Psoas muscle (tissue), 8 donors: ENCODE data around the gene ATXN2. TPM values are rescaled to one million over a fixed set of nuclear protein-coding genes. Genes with fewer than 3 reads are reported as not detected.
A peak's percentile ranks its signal among the peaks of the same experiment; 100 is the strongest.

Experiments used
- ATAC-seq, 4 donors: fragments of 200-7000 bp; cut with Tn5 transposase; one replicate each; pipeline ENCODE4 v1.9.1; 2020; ENCODE audit warnings: moderate library complexity in 3 of 4, mild to moderate bottlenecking in 2 of 4
- DNase-seq, 2 donors: peaks; one replicate each; pipeline ENCODE4 v3.0.0-alpha.2; 2020
- H3K27ac ChIP-seq: fragments of 200-600 bp; one replicate; pipeline ENCODE4 v1.8.0; 2022
- H3K27me3 ChIP-seq, 3 donors: fragments of 200-600 bp in 1 of 3; one replicate each; pipeline versions ENCODE4 v1.6.1 to v1.8.0; 2013 to 2022; ENCODE audit warnings: low read length in 2 of 3, mild to moderate bottlenecking in 2 of 3, moderate library complexity in 1 of 3; ENCODE audit not compliant: insufficient read depth in 3 of 3
- H3K36me3 ChIP-seq, 2 donors: fragments of 200-600 bp in 1 of 2; one replicate each; pipeline versions ENCODE4 v1.6.1 to v1.8.0; 2013 to 2022; ENCODE audit warnings: low read depth in 1 of 2, mild to moderate bottlenecking in 1 of 2, moderate library complexity in 1 of 2; ENCODE audit not compliant: insufficient read depth in 1 of 2
- H3K4me1 ChIP-seq: fragments of 200-600 bp; one replicate; pipeline ENCODE4 v1.8.0; 2022
- H3K4me3 ChIP-seq: fragments of 200-600 bp; one replicate; pipeline ENCODE4 v1.8.0; 2022; ENCODE audit warnings: mild to moderate bottlenecking
- H3K9me3 ChIP-seq: fragments of 200-600 bp; one replicate; pipeline ENCODE4 v1.8.0; 2022
- CTCF ChIP-seq: fragments of 200-600 bp; IDR thresholded peaks from one replicate; pipeline ENCODE4 v1.8.0; 2022; ENCODE audit warnings: antibody characterized with exemption
- WGBS, 3 donors: extraction: QIAGEN DNeasy Blood & Tissue Kit; methylation state at CpG; one replicate each; pipeline versions ENCODE4 v1.1.6 to v1.1.7; 2013; 5-methylcytosine and 5-hydroxymethylcytosine counted together
- intact Hi-C, 2 donors: fragments of 100-400 bp; cut with DNase I; formaldehyde crosslinking; loops; one replicate each; pipeline versions ENCODE4 v1.11.0 to v1.14.2; 2022
- polyA plus RNA-seq, 3 donors: library from polyadenylated mRNA; stranded (reverse); fragments of 200-250 nt; gene quantifications; one replicate each; pipeline ENCODE4 v1.2.3, GENCODE V29; 2013
- total RNA-seq, 4 donors: library from RNA; stranded (reverse); fragmentation: NEBNext Ultra II Directional in 2 of 4; extraction: Animal tissue kit (Norgen Biotek cat#: 25700) in 2 of 4; gene quantifications; one replicate each; pipeline versions ENCODE4 v1.2.1 to v1.2.4, GENCODE V29; 2021 to 2023
- donor health status: healthy with polysubstance abuse.
- donor health status: DM: no; HTN: no; CAD: no; lungs with moderate emphysema.
- donor health status: Bipolar disorder and iron deficiency.
- donor health status: healthy.
- donor health status: DM: yes; HTN: yes; CAD: no.
- donor health status: DM: no; HTN: no; CAD: no.
- donor health status: DM: no; HTN: no; CAD: no.
- donor health status: DM: yes; HTN: yes; CAD: no.

ATXN2 gene
- total and polyA plus RNA-seq, 7 donors, result 17.2 to 39.2 (median 32.9) TPM

GRCh38 chr12:111436266-111436665 lies 162.8 kb downstream of the ATXN2 start:
- TF ChIP-seq CTCF, result no peak
- Histone ChIP-seq H3K4me3 (no peak overlapping the region), H3K27me3 (no peaks in the 10 kb centered on the region), H3K36me3 (no peaks in the 10 kb centered on the region), H3K4me1 (peaks cover 56% of the 10 kb centered on the region), H3K27ac (no peak overlapping the region), H3K9me3 (no peaks in the 10 kb centered on the region)
- ATAC-seq (no peak), DNase-seq (no peak)
- intact Hi-C loops, result no loop called here
- WGBS, 3 donors, result 77 to 79% (median 78%) methylated on average over 7 of the region's 7 CpGs

- intact Hi-C loops, result no loop called here
- H3K36me3 ChIP-seq, result no peaks in the 10 kb centered on the region
- H3K4me1 ChIP-seq, result peaks cover 55% of the 10 kb centered on the region
- H3K27me3 ChIP-seq, result no peaks in the 10 kb centered on the region
- DNase-seq (no peak), ATAC-seq (peak in 1 of 4 donors; percentile 3)
- H3K4me3 ChIP-seq, result no peak overlapping the region
- no peaks in the 10 kb centered on the region for H3K9me3 ChIP-seq
- 59 to 66% (median 63%) methylated on average over 15 to 16 of the region's 16 CpGs for WGBS, 3 donors
- no peak overlapping the region for H3K27ac ChIP-seq
- TF ChIP-seq CTCF, result no peak
Observed at GRCh38 chr12:111435661-111436201, 163.4 kb downstream of the ATXN2 start.

- peak overlapping the region; percentile 81 for H3K27ac ChIP-seq
- ATAC-seq (peak; percentile 77 to 91 (median 84)), DNase-seq (peak; percentile 70 to 84)
- no peak for TF ChIP-seq CTCF
- intact Hi-C loops, result no loop called here
- H3K9me3 ChIP-seq, result no peaks in the 10 kb centered on the region
- H3K4me3 ChIP-seq, result peak overlapping the region; percentile 49
- no peaks in the 10 kb centered on the region for H3K36me3 ChIP-seq
- peaks cover 54% of the 10 kb centered on the region for H3K4me1 ChIP-seq
- H3K27me3 ChIP-seq, result no peaks in the 10 kb centered on the region
- 8 to 12% (median 12%) methylated on average over 18 of the region's 18 CpGs for WGBS, 3 donors
Observed at GRCh38 chr12:111434680-111435338, 164.3 kb downstream of the ATXN2 start.

- H3K4me3 ChIP-seq, result peak overlapping the region; percentile 49
- H3K9me3 ChIP-seq, result no peaks in the 10 kb centered on the region
- ATAC-seq, result no peak
- 39 to 51% (median 50%) methylated on average over 3 of the region's 3 CpGs for WGBS, 3 donors
- H3K36me3 ChIP-seq, result no peaks in the 10 kb centered on the region
- no peak for DNase-seq
- H3K27ac ChIP-seq, result peak overlapping the region; percentile 81
- H3K27me3 ChIP-seq, result no peaks in the 10 kb centered on the region
- peaks cover 54% of the 10 kb centered on the region for H3K4me1 ChIP-seq
- intact Hi-C loops, result no loop called here
- no peak for TF ChIP-seq CTCF
Observed at GRCh38 chr12:111434049-111434448, 165.1 kb downstream of the ATXN2 start.
